Right atrium auricular region (tissue), 2 donors: ENCODE data around the gene CD93. TPM values are rescaled to one million over a fixed set of nuclear protein-coding genes. Genes with fewer than 3 reads are reported as not detected.
A peak's percentile ranks its signal among the peaks of the same experiment; 100 is the strongest.

Experiments
- DNase-seq: peaks from one replicate; pipeline ENCODE4 v3.0.0-alpha.2; 2019; ENCODE audit warnings: low spot score
- H3K27ac ChIP-seq, 2 donors: fragments of 200-600 bp; sonication (generic); 1 replicate in 1 of 2; 2 replicates in 1 of 2; pipeline ENCODE4 v1.5.1; 2016 to 2019
- H3K27me3 ChIP-seq, 2 donors: fragments of 200-600 bp; sonication (generic); one replicate each; pipeline versions ENCODE4 v1.5.1 to v1.6.0; 2017 to 2019
- H3K36me3 ChIP-seq: fragments of 200-600 bp; sonication (generic); one replicate; pipeline ENCODE4 v1.5.1; 2016
- H3K4me1 ChIP-seq, 2 donors: fragments of 200-600 bp; sonication (generic); one replicate each; pipeline versions ENCODE4 v1.5.1 to v1.6.0; 2017 to 2019
- H3K4me3 ChIP-seq, 2 donors: fragments of 200-600 bp; sonication (generic); 1 replicate in 1 of 2; 2 replicates in 1 of 2; pipeline ENCODE4 v1.5.1; 2017 to 2019; ENCODE audit warnings: mild to moderate bottlenecking in 1 of 2, moderate library complexity in 1 of 2
- H3K9me3 ChIP-seq, 2 donors: fragments of 200-600 bp; sonication (generic); one replicate each; pipeline ENCODE4 v1.5.1; 2019
- CTCF ChIP-seq, 2 donors: fragments of 200-600 bp; sonication (generic); IDR thresholded peaks; one replicate each; pipeline ENCODE4 v1.5.1; 2019; ENCODE audit warnings: antibody characterized with exemption in 2 of 2
- total RNA-seq, 2 donors: library from RNA; depleted of rRNA; stranded (reverse); fragments of >200 nt; gene quantifications; one replicate each; pipeline ENCODE4 v1.1.0, GENCODE V29; 2016

CD93 gene
- total RNA-seq, 2 donors from 2014 or later = 35.7 to 51.6 TPM

- TF ChIP-seq CTCF (IDR thresholded peaks at IDR 0.05) = no peak
- H3K27ac ChIP-seq = no peak overlapping the region
- no peaks in the 10 kb centered on the region for H3K27me3 ChIP-seq
- no peaks in the 10 kb centered on the region for H3K36me3 ChIP-seq
- no peak overlapping the region for H3K4me3 ChIP-seq
- no peaks in the 10 kb centered on the region for H3K9me3 ChIP-seq
- DNase-seq = no peak
- peaks cover 0 to 33% of the 10 kb centered on the region in 2 donors for H3K4me1 ChIP-seq
Measured at GRCh38 chr20:23122321-23122720, 36.2 kb upstream of the CD93 start.

GRCh38 chr20:23121751-23122320 is 35.7 kb upstream of the CD93 start:
- no peak for DNase-seq
- Histone ChIP-seq H3K36me3 (no peaks in the 10 kb centered on the region), H3K4me1 (peaks cover 0 to 33% of the 10 kb centered on the region in 2 donors), H3K4me3 (no peak overlapping the region), H3K9me3 (no peaks in the 10 kb centered on the region), H3K27ac (no peak overlapping the region), H3K27me3 (no peaks in the 10 kb centered on the region)
- TF ChIP-seq CTCF (IDR thresholded peaks at IDR 0.05) = no peak

- no peak overlapping the region for H3K4me3 ChIP-seq
- no peaks in the 10 kb centered on the region for H3K27me3 ChIP-seq
- TF ChIP-seq CTCF (IDR thresholded peaks at IDR 0.05) = no peak
- H3K9me3 ChIP-seq = no peaks in the 10 kb centered on the region
- peak overlapping the region; percentile 51 for H3K27ac ChIP-seq
- H3K36me3 ChIP-seq = no peaks in the 10 kb centered on the region
- H3K4me1 ChIP-seq = peaks cover 0 to 33% of the 10 kb centered on the region in 2 donors
- no peak for DNase-seq
Measured at GRCh38 chr20:23120936-23121750, 35.0 kb upstream of the CD93 start.

GRCh38 chr20:23120261-23120660 is 34.1 kb upstream of the CD93 start:
- no peaks in the 10 kb centered on the region for H3K9me3 ChIP-seq
- DNase-seq = no peak
- H3K36me3 ChIP-seq = no peaks in the 10 kb centered on the region
- H3K4me3 ChIP-seq = no peak overlapping the region
- H3K4me1 ChIP-seq = peaks cover 0 to 25% of the 10 kb centered on the region in 2 donors
- H3K27me3 ChIP-seq = no peaks in the 10 kb centered on the region
- TF ChIP-seq CTCF (IDR thresholded peaks at IDR 0.05) = no peak
- H3K27ac ChIP-seq = peak overlapping the region; percentile 51

GRCh38 chr20:23119456-23120216 is 33.5 kb upstream of the CD93 start:
- Histone ChIP-seq H3K4me3 (no peak overlapping the region), H3K36me3 (no peaks in the 10 kb centered on the region), H3K27me3 (no peaks in the 10 kb centered on the region), H3K27ac (peak overlapping the region; percentile 51), H3K9me3 (no peaks in the 10 kb centered on the region), H3K4me1 (peaks cover 0 to 21% of the 10 kb centered on the region in 2 donors)
- no peak for DNase-seq
- TF ChIP-seq CTCF (IDR thresholded peaks at IDR 0.05) = no peak
